ENCODE results near the gene STX10. TPM values are rescaled to one million over a fixed set of nuclear protein-coding genes. Genes with fewer than 3 reads are reported as not detected.
A peak's percentile ranks its signal among the peaks of the same experiment; 100 is the strongest.
"Not testable (repeated sequence)": the region's sequence is repeated elsewhere in the genome, so short reads cannot be mapped to it uniquely, and the experiment has no call there.

STX10 gene
- total RNA-seq, 1 experiment from 2014 or later = 129 TPM

GRCh38 chr19:13164343-13165161 is 14.4 kb upstream of the STX10 start:
- peak; percentile 94 for DNase-seq (ENCODE audit: low spot score)

GRCh38 chr19:13163609-13164342 is 13.6 kb upstream of the STX10 start:
- DNase-seq (ENCODE audit: low spot score) = peak; percentile 99

GRCh38 chr19:13162724-13163608 is 12.8 kb upstream of the STX10 start:
- peak; percentile 98 for DNase-seq (ENCODE audit: low spot score)

GRCh38 chr19:13160557-13160956 is 10.4 kb upstream of the STX10 start:
- DNase-seq (ENCODE audit: low spot score) = peak; percentile 64

GRCh38 chr19:13159713-13160112 is 9.5 kb upstream of the STX10 start:
- no peak for DNase-seq (ENCODE audit: low spot score)

- DNase-seq (ENCODE audit: low spot score) = peak; percentile 87
Observed at GRCh38 chr19:13155472-13156359, 5.5 kb upstream of the STX10 start.

- DNase-seq (ENCODE audit: low spot score) = no peak
Observed at GRCh38 chr19:13154911-13155471, 4.8 kb upstream of the STX10 start.

GRCh38 chr19:13154241-13154778 is 4.1 kb upstream of the STX10 start:
- peak; percentile 78 for DNase-seq (ENCODE audit: low spot score)

GRCh38 chr19:13153569-13154240 is 3.5 kb upstream of the STX10 start:
- DNase-seq (ENCODE audit: low spot score) = no peak

- DNase-seq (ENCODE audit: low spot score) = peak; percentile 96
Observed at GRCh38 chr19:13152974-13153568, 2.9 kb upstream of the STX10 start.

- DNase-seq (ENCODE audit: low spot score) = no peak
Observed at GRCh38 chr19:13152356-13152973, 2.3 kb upstream of the STX10 start.

- peak; percentile 95 for DNase-seq (ENCODE audit: low spot score)
Observed at GRCh38 chr19:13151605-13152355, 1.6 kb upstream of the STX10 start.

- DNase-seq (ENCODE audit: low spot score) = no peak
Observed at GRCh38 chr19:13150931-13151604, 893 bp upstream of the STX10 start.

- no peak for DNase-seq (ENCODE audit: low spot score)
Observed at GRCh38 chr19:13149628-13150186, 468 bp downstream of the STX10 start.

GRCh38 chr19:13149173-13149627 is 975 bp downstream of the STX10 start:
- not testable (repeated sequence) for DNase-seq (ENCODE audit: low spot score)

- DNase-seq (ENCODE audit: low spot score) = no peak
Observed at GRCh38 chr19:13146763-13147563, 3.2 kb downstream of the STX10 start.
